Body of pancreas (tissue), 4 donors: ENCODE data around the gene CCDC30. TPM values are rescaled to one million over a fixed set of nuclear protein-coding genes. Genes with fewer than 3 reads are reported as not detected.

Experiments used
- ATAC-seq: fragments of 150-250 bp; one replicate; pipeline ENCODE4 v1.9.1; 2016
- DNase-seq, 4 donors: peaks; one replicate each; pipeline ENCODE4 v3.0.0-alpha.2; 2019
- H3K27ac ChIP-seq, 4 donors: fragments of 200-600 bp; sonication (generic); 1 replicate in 3 of 4; 2 replicates in 1 of 4; pipeline versions ENCODE4 v1.5.1 to v1.6.1; 2016 to 2019; ENCODE audit warnings: mild to moderate bottlenecking in 1 of 4, mixed read lengths in 1 of 4, moderate library complexity in 1 of 4
- H3K27me3 ChIP-seq, 2 donors: fragments of 200-600 bp; sonication (generic); one replicate each; pipeline ENCODE4 v1.6.0; 2016; ENCODE audit warnings: mild to moderate bottlenecking in 1 of 2
- H3K36me3 ChIP-seq, 2 donors: fragments of 200-600 bp; sonication (generic); replicated peaks in 1 of 2; 2 replicates each; pipeline ENCODE4 v1.5.1; 2016; ENCODE audit warnings: low read depth in 2 of 2; ENCODE audit not compliant: insufficient read depth in 1 of 2
- H3K4me1 ChIP-seq: fragments of 200-600 bp; sonication (generic); one replicate; pipeline ENCODE4 v1.6.0; 2016
- H3K4me3 ChIP-seq, 2 donors: fragments of 200-600 bp; sonication (generic); 1 replicate in 1 of 2; 2 replicates in 1 of 2; pipeline ENCODE4 v1.5.1; 2016 to 2019
- H3K9me3 ChIP-seq, 3 donors: fragments of 200-600 bp; sonication (generic); 1 replicate in 2 of 3; 2 replicates in 1 of 3; pipeline ENCODE4 v1.5.1; 2016
- CTCF ChIP-seq, 7 experiments: fragments of 450-650 bp in 4 of 7; fragments of 200-600 bp in 3 of 7; sonication (generic) in 3 of 7; IDR thresholded peaks; one replicate each; pipeline ENCODE4 v1.5.1; 2016 to 2019; ENCODE audit warnings: antibody characterized with exemption in 7 of 7
- POLR2A ChIP-seq, 3 donors: fragments of 450-650 bp; IDR thresholded peaks; one replicate each; pipeline ENCODE4 v1.6.1; 2016; ENCODE audit warnings: antibody characterized with exemption in 3 of 3, mild to moderate bottlenecking in 2 of 3
- WGBS, 2 donors: methylation state at CpG; one replicate each; pipeline ENCODE4 v1.1.5; 2017; 5-methylcytosine and 5-hydroxymethylcytosine counted together
- intact Hi-C: fragments of 100-400 bp; cut with DNase I; formaldehyde crosslinking; loops from one replicate; pipeline ENCODE4 v1.15.1; 2023
- total RNA-seq, 2 donors: library from RNA; depleted of rRNA; stranded (reverse); fragments of >200 nt; gene quantifications; one replicate each; pipeline ENCODE4 v1.1.0, GENCODE V29; 2016

CCDC30 gene
- total RNA-seq, 2 donors from 2014 or later, result 2.3 to 8.9 TPM

- TF ChIP-seq CTCF (IDR thresholded peaks at IDR 0.05), result no peak
- no peak for TF ChIP-seq POLR2A (IDR thresholded peaks at IDR 0.05)
- WGBS, 2 donors, result 91 to 98% methylated on average over 3 of the region's 3 CpGs
- peaks cover 18% of the 10 kb centered on the region for H3K4me1 ChIP-seq
- no peaks in the 10 kb centered on the region for H3K36me3 ChIP-seq
- no peak for ATAC-seq
- intact Hi-C loops, result no loop called here
- H3K27me3 ChIP-seq, result no peaks in the 10 kb centered on the region
- no peak overlapping the region for H3K4me3 ChIP-seq
- no peaks in the 10 kb centered on the region for H3K9me3 ChIP-seq
- no peak for DNase-seq
- no peak overlapping the region for H3K27ac ChIP-seq
Observed at GRCh38 chr1:42423681-42424080, 39.4 kb upstream of the CCDC30 start.

GRCh38 chr1:42424201-42424600 lies 38.9 kb upstream of the CCDC30 start:
- ATAC-seq (no peak), DNase-seq (no peak)
- Histone ChIP-seq H3K27ac (no peak overlapping the region), H3K4me3 (no peak overlapping the region), H3K36me3 (no peaks in the 10 kb centered on the region), H3K27me3 (no peaks in the 10 kb centered on the region), H3K9me3 (no peaks in the 10 kb centered on the region), H3K4me1 (peaks cover 18% of the 10 kb centered on the region)
- intact Hi-C loops, result no loop called here
- no peak for TF ChIP-seq CTCF (IDR thresholded peaks at IDR 0.05)
- no peak for TF ChIP-seq POLR2A (IDR thresholded peaks at IDR 0.05)
- 89 to 90% methylated on average over 4 of the region's 4 CpGs for WGBS, 2 donors

GRCh38 chr1:42427240-42427639 lies 35.8 kb upstream of the CCDC30 start:
- Histone ChIP-seq H3K4me1 (no peaks in the 10 kb centered on the region), H3K27me3 (no peaks in the 10 kb centered on the region), H3K27ac (no peak overlapping the region), H3K4me3 (no peak overlapping the region), H3K9me3 (no peaks in the 10 kb centered on the region), H3K36me3 (no peaks in the 10 kb centered on the region)
- ATAC-seq (no peak), DNase-seq (no peak)
- WGBS, 2 donors, result 86 to 94% methylated on average over 4 of the region's 4 CpGs
- TF ChIP-seq CTCF (IDR thresholded peaks at IDR 0.05) (no peak), POLR2A (IDR thresholded peaks at IDR 0.05) (no peak)
- intact Hi-C loops, result no loop called here

GRCh38 chr1:42429603-42430002 lies 33.5 kb upstream of the CCDC30 start:
- Histone ChIP-seq H3K27me3 (no peaks in the 10 kb centered on the region), H3K27ac (no peak overlapping the region), H3K9me3 (no peaks in the 10 kb centered on the region), H3K36me3 (no peaks in the 10 kb centered on the region), H3K4me1 (no peaks in the 10 kb centered on the region), H3K4me3 (no peak overlapping the region)
- WGBS, 2 donors, result 76 to 95% methylated on average over 1 of the region's 1 CpG
- TF ChIP-seq CTCF (IDR thresholded peaks at IDR 0.05), result no peak
- no peak for TF ChIP-seq POLR2A (IDR thresholded peaks at IDR 0.05)
- intact Hi-C loops, result no loop called here
- DNase-seq (no peak), ATAC-seq (no peak)

GRCh38 chr1:42430286-42431135 lies 32.6 kb upstream of the CCDC30 start:
- no peak for DNase-seq
- Histone ChIP-seq H3K27ac (no peak overlapping the region), H3K9me3 (no peaks in the 10 kb centered on the region), H3K4me3 (no peak overlapping the region), H3K27me3 (no peaks in the 10 kb centered on the region), H3K36me3 (no peaks in the 10 kb centered on the region), H3K4me1 (no peaks in the 10 kb centered on the region)
- intact Hi-C loops, result no loop called here
- 75 to 81% methylated on average over 3 of the region's 3 CpGs for WGBS, 2 donors
- no peak for ATAC-seq
- TF ChIP-seq CTCF (IDR thresholded peaks at IDR 0.05) (no peak), POLR2A (IDR thresholded peaks at IDR 0.05) (no peak)
